Endothelial cell (in vitro differentiated cells): ENCODE measurements around the gene KRT82. TPM values are rescaled to one million over a fixed set of nuclear protein-coding genes. Genes with fewer than 3 reads are reported as not detected.

ENCODE experiments used
- DNase-seq: peaks from one replicate; pipeline ENCODE4 v3.0.0; 2021; ENCODE audit warnings: low spot score
- H3K27ac Mint-ChIP-seq: one replicate; pipeline ENCODE4 v1.8.0; 2021; ENCODE audit warnings: mixed read lengths, inconsistent platforms; ENCODE audit not compliant: unreplicated experiment
- H3K27me3 Mint-ChIP-seq: one replicate; pipeline ENCODE4 v1.8.0; 2021; ENCODE audit warnings: mild to moderate bottlenecking, moderate library complexity, mixed read lengths, inconsistent platforms; ENCODE audit not compliant: unreplicated experiment
- H3K36me3 Mint-ChIP-seq: one replicate; pipeline ENCODE4 v1.8.0; 2021; ENCODE audit warnings: mild to moderate bottlenecking, low read depth, mixed read lengths, inconsistent platforms; ENCODE audit not compliant: unreplicated experiment
- H3K4me1 Mint-ChIP-seq: one replicate; pipeline ENCODE4 v1.8.0; 2021; ENCODE audit warnings: mild to moderate bottlenecking, mixed read lengths, inconsistent platforms; ENCODE audit not compliant: unreplicated experiment
- H3K4me3 Mint-ChIP-seq: one replicate; pipeline ENCODE4 v1.8.0; 2021; ENCODE audit warnings: mild to moderate bottlenecking, mixed read lengths, inconsistent platforms; ENCODE audit not compliant: unreplicated experiment
- H3K9me3 Mint-ChIP-seq: one replicate; pipeline ENCODE4 v1.8.0; 2021; ENCODE audit warnings: mixed read lengths, inconsistent platforms; ENCODE audit not compliant: unreplicated experiment
- total RNA-seq: library from RNA; stranded (reverse); fragmentation: NEBNext Ultra II Directional; extraction: Animal tissue kit (Norgen Biotek cat#: 25700); gene quantifications from one replicate; pipeline ENCODE4 v1.2.1, GENCODE V29; 2021; ENCODE audit not compliant: unreplicated experiment
- TF ChIP-seq, protein P1 (sequence below): fragments of 200-600 bp; sonication (generic); IDR thresholded peaks from one replicate; pipeline ENCODE4 v1.5.0; 2021; ENCODE audit warnings: antibody characterized with exemption; ENCODE audit not compliant: unreplicated experiment

KRT82 gene
- total RNA-seq, 1 donor from 2014 or later = not detected

DNA sequence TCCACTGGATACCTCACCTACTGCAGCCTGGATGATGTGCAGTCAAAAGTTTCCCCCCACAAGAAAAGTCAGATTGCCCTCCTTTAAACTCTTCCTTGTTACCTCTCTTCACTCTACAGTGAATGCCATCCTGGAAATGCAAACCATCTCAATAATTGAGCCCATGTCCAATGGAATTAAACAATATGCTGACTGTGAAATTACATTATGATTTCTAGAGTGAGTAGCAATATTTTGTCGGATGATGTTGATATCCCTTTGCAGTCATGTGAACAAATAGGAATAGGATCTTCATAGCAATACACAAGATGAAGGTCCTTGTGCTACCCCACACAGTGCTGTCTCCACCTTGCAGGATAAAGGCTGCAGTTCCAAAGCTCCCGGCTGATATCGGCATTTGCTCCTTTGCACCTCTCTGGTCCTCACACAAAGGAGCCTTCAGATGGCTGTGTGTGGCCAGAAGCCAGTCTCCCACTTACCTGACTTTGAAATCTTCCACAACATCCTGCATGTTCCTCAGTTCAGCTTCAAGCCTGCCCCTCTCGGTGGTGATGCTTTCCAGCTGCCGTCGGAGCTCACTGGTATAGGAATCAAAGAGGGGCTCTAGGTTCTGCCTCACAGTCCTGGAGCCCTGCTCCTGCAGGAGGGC, 26.5 kb upstream of the KRT82 start:
- no peaks in the 10 kb centered on the region for H3K9me3 Mint-ChIP-seq
- no peaks in the 10 kb centered on the region for H3K36me3 Mint-ChIP-seq
- H3K27ac Mint-ChIP-seq = no peak overlapping the region
- H3K4me1 Mint-ChIP-seq = peaks cover 5% of the 10 kb centered on the region
- no peak for DNase-seq
- no peak overlapping the region for H3K4me3 Mint-ChIP-seq
- H3K27me3 Mint-ChIP-seq = peaks cover 7% of the 10 kb centered on the region
- TF ChIP-seq, protein P1, sequence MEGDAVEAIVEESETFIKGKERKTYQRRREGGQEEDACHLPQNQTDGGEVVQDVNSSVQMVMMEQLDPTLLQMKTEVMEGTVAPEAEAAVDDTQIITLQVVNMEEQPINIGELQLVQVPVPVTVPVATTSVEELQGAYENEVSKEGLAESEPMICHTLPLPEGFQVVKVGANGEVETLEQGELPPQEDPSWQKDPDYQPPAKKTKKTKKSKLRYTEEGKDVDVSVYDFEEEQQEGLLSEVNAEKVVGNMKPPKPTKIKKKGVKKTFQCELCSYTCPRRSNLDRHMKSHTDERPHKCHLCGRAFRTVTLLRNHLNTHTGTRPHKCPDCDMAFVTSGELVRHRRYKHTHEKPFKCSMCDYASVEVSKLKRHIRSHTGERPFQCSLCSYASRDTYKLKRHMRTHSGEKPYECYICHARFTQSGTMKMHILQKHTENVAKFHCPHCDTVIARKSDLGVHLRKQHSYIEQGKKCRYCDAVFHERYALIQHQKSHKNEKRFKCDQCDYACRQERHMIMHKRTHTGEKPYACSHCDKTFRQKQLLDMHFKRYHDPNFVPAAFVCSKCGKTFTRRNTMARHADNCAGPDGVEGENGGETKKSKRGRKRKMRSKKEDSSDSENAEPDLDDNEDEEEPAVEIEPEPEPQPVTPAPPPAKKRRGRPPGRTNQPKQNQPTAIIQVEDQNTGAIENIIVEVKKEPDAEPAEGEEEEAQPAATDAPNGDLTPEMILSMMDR = no peak

DNA sequence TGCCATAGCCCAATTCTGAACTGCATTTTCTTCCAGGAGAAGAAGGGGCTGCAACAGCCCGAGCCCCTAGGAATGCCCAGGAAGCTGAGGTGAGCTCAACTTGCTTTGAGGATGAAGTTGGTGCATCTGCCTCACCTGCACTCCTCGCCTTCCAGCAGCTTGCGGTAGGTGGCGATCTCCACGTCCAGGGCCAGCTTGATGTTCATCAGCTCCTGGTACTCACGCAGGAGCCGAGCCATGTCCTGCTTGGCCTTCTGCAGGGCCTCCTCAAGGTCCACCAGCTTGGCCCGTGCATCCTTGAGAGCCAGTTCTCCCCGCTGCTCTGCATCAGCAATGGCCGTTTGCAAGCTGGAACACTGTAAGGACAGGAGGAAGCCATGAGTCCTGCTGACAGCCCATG, 22.0 kb upstream of the KRT82 start:
- Mint-ChIP-seq H3K4me3 (no peak overlapping the region), H3K9me3 (no peaks in the 10 kb centered on the region), H3K27me3 (peaks cover 3% of the 10 kb centered on the region), H3K4me1 (peaks cover 8% of the 10 kb centered on the region), H3K36me3 (no peaks in the 10 kb centered on the region), H3K27ac (no peak overlapping the region)
- DNase-seq = no peak
- TF ChIP-seq, protein P1 = no peak

DNA sequence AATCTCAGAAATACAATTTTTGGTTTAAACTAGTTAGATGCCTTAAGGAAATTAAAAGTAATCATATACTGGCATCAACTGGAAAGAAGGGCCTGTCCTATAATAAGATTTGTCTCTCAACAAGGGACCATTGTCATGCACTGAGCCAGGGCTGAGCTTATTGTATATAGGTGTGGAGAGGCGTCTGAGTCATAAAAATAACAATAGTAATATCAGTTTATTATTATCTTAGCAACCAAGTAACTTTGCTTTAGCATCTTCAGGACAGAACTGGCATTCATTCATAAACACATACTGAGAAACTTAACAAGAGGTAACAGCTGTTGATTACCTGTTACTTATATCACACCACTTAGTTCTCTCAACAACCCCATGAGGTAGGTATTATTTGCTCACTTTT, 20.9 kb upstream of the KRT82 start:
- H3K27ac Mint-ChIP-seq = no peak overlapping the region
- no peak for DNase-seq
- H3K36me3 Mint-ChIP-seq = no peaks in the 10 kb centered on the region
- no peak overlapping the region for H3K4me3 Mint-ChIP-seq
- peaks cover 1% of the 10 kb centered on the region for H3K27me3 Mint-ChIP-seq
- peaks cover 9% of the 10 kb centered on the region for H3K4me1 Mint-ChIP-seq
- H3K9me3 Mint-ChIP-seq = no peaks in the 10 kb centered on the region
- TF ChIP-seq, protein P1 = no peak

DNA sequence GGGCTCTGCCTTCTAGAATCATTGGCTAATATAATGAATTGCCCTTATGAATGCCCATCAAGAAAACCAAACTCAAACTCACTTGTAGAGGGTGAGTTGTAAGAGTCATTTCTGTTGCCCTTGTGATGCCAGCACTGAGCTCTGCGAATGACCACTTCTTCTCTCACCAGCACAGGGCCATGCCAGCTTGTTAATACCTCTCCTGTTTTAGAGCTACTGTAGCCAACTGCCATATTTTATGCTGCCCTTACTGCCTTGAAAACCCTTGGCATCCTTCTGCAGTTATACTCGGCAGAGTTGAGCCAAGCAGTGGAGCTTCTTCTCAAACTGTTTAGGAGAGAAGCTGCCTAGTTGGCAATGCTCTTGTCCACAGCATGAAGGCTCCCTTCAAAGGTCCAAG, 19.9 kb upstream of the KRT82 start:
- Mint-ChIP-seq H3K27me3 (peaks cover 1% of the 10 kb centered on the region), H3K4me1 (peaks cover 9% of the 10 kb centered on the region), H3K4me3 (no peak overlapping the region), H3K27ac (no peak overlapping the region), H3K9me3 (no peaks in the 10 kb centered on the region), H3K36me3 (no peaks in the 10 kb centered on the region)
- TF ChIP-seq, protein P1 = no peak
- DNase-seq = no peak

DNA sequence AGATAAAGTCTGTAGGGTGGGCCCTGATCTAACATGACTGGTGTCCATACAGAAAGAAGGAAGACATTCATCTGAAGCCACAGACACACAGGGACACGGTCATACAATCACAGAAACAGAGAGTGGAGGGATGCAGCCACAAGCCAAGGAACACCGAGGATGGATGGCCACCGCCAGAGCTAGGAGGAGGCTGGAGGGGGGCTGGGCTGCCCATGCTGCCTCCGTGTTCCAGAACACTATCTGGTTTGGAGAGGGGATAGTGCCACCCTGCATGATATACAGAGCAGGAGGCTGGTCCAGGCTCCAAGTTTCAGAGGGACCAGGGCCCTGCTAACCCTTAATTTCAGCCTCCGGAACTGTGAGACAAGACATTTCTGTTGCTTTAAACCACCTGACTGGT, 19.3 kb upstream of the KRT82 start:
- no peak for DNase-seq
- Mint-ChIP-seq H3K27ac (no peak overlapping the region), H3K9me3 (no peaks in the 10 kb centered on the region), H3K4me3 (no peak overlapping the region), H3K27me3 (peaks cover 1% of the 10 kb centered on the region), H3K4me1 (peaks cover 9% of the 10 kb centered on the region), H3K36me3 (no peaks in the 10 kb centered on the region)
- TF ChIP-seq, protein P1 = no peak
